Measurements from ENCODE around the gene ZFP3.
"Not testable (repeated sequence)": the region's sequence is repeated elsewhere in the genome, so short reads cannot be mapped to it uniquely, and the experiment has no call there.

Gene ZFP3

DNA sequence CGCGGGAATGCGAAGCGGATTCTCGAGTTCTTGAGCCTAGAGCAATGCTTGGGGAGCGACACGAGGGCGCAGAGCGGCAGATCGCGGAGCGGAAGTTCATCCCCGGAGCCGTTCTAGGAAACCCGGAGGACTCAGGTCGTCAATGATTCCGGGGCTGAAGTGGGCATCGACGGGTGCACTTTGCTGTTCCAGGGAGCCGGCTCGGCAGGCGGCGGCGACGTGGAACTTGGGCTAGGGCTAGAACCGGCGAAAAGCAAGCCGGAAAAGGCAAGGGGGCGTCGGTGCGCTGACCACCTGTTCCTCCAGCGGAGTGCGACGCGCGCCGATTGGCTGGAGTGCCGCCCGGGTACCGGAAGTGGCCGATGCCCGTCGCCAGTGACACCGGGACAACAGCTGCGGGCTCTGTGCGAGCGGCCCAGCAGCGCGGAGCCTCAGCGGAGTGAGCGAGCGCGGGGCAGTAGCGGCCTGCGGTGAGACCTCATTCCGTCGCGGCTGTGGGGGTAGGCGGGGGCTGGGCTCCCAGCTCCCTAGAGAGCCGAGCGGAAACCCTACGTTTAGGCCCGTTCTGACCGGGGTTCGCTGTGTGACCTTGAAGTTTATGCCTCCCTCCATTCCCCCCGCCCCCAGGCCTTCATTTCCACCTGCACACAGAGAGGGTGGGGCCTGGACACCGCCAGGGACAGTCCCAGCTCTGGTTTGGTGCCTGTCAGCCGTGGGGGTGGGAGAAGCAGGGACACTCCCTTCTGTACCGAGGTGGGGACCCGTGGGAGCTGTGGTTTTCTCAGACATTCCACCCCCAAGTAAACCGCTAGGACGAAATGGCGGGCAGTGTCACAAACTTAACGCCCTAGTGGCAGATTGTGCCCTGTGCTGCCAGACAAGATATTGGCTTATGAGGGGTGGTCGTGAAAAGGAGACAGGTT lies at the start of gene ZFP3:
ZFP3 (plus strand) TSS at position 362 of the 923 bp plus-strand sequence. CDS start 13,038 bp downstream, outside the sequence.
- Histone ChIP-seq H3K9me3 (ENCODE audit: control insufficient read depth, low read length) (no peaks in the 10 kb centered on the region), H3K79me2 (peaks cover 5% of the 10 kb centered on the region), H3K36me3 (ENCODE audit: control insufficient read depth, insufficient read depth, low read length) (no peaks in the 10 kb centered on the region), H3K4me2 (ENCODE audit: low read length) (peak within 1 kb of the TSS; percentile 85), H2AFZ (peak within 1 kb of the TSS; percentile 100), H3K4me1 (peaks cover 5% of the 10 kb centered on the region), H3K27ac (peak within 1 kb of the TSS; percentile 86), H3K9ac (peak within 1 kb of the TSS; percentile 17), H3K27me3 (ENCODE audit: control insufficient read depth, insufficient read depth, low read length) (no peaks in the 10 kb centered on the region), H3K4me3 (ENCODE audit: low read depth, low read length) (peak within 1 kb of the TSS; percentile 99)
- TF ChIP-seq, protein P1, sequence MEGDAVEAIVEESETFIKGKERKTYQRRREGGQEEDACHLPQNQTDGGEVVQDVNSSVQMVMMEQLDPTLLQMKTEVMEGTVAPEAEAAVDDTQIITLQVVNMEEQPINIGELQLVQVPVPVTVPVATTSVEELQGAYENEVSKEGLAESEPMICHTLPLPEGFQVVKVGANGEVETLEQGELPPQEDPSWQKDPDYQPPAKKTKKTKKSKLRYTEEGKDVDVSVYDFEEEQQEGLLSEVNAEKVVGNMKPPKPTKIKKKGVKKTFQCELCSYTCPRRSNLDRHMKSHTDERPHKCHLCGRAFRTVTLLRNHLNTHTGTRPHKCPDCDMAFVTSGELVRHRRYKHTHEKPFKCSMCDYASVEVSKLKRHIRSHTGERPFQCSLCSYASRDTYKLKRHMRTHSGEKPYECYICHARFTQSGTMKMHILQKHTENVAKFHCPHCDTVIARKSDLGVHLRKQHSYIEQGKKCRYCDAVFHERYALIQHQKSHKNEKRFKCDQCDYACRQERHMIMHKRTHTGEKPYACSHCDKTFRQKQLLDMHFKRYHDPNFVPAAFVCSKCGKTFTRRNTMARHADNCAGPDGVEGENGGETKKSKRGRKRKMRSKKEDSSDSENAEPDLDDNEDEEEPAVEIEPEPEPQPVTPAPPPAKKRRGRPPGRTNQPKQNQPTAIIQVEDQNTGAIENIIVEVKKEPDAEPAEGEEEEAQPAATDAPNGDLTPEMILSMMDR (IDR thresholded peaks at IDR 0.05) = peak; percentile 13

DNA sequence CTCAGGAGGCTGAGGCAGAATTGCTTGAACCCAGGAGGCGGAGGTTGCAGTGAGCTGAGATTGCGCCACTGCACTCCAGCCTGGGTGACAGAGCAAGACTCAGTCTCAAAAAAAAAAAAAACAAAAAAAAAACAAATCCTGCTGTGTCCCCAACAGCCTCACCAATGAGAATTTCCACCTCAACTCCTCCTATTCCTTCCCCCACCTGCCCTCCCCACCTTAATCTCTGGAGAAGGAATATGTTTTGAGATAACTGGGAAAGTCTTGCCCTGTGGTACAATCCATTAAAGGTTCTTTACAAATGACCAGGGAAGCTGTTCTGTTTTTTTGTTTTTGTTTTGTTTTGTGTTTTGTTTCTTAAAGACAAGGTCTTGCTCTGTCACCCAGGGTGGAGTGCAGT lies 48.1 kb upstream of the ZFP3 start:
- not testable (repeated sequence) for H3K79me2 ChIP-seq; H3K9ac ChIP-seq; H2AFZ ChIP-seq; H3K36me3 ChIP-seq (ENCODE audit: control insufficient read depth, insufficient read depth, low read length); H3K4me1 ChIP-seq; H3K4me3 ChIP-seq (ENCODE audit: low read depth, low read length); H3K27ac ChIP-seq; H3K4me2 ChIP-seq (ENCODE audit: low read length); H3K9me3 ChIP-seq (ENCODE audit: control insufficient read depth, low read length); H3K27me3 ChIP-seq (ENCODE audit: control insufficient read depth, insufficient read depth, low read length)

DNA sequence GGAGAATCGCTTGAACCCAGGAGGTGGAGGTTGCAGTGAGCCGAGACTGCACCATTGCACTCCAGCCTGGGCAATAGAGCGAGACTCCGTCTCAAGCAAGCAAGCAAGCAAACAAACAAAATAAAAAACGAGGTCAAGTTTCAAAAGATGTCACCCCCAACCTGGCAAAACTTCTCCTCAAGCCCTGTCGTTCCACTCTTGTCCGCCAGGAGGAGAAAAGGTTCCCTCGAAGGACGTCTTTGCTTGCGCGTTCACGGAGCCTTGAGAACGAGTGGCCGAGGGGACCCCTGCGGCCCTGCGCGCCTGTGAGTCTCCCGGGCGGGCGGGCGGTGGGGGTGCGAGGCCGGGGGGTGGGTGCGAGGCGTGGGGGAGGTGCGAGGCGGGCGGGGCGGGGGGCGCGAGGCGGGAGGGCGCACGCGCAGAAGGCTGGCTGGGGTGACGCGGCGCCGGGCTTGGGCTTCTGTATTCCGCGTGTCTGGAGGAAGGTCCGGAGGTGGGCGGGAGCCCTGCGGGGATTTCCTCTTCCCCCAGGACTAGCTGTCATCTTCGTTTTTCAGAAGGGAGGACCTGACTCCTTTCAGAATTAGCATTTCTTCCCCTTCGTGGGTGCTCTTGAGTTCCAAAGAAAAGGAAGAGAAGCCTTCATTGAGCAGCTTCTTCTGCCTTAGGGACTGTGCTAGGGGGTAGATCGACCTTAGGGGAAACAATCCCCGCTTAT lies 46.7 kb upstream of the ZFP3 start:
- H3K4me2 ChIP-seq (ENCODE audit: low read length) = peak overlapping the region; percentile 75
- no peaks in the 10 kb centered on the region for H3K9me3 ChIP-seq (ENCODE audit: control insufficient read depth, low read length)
- TF ChIP-seq, protein P1 (IDR thresholded peaks at IDR 0.05) = peak; percentile 82
- peak overlapping the region; percentile 90 for H2AFZ ChIP-seq
- H3K9ac ChIP-seq = no peak overlapping the region
- H3K27ac ChIP-seq = no peak overlapping the region
- no peaks in the 10 kb centered on the region for H3K4me1 ChIP-seq
- no peaks in the 10 kb centered on the region for H3K36me3 ChIP-seq (ENCODE audit: control insufficient read depth, insufficient read depth, low read length)
- H3K79me2 ChIP-seq = no peaks in the 10 kb centered on the region
- no peaks in the 10 kb centered on the region for H3K27me3 ChIP-seq (ENCODE audit: control insufficient read depth, insufficient read depth, low read length)
- H3K4me3 ChIP-seq (ENCODE audit: low read depth, low read length) = peak overlapping the region; percentile 45

DNA sequence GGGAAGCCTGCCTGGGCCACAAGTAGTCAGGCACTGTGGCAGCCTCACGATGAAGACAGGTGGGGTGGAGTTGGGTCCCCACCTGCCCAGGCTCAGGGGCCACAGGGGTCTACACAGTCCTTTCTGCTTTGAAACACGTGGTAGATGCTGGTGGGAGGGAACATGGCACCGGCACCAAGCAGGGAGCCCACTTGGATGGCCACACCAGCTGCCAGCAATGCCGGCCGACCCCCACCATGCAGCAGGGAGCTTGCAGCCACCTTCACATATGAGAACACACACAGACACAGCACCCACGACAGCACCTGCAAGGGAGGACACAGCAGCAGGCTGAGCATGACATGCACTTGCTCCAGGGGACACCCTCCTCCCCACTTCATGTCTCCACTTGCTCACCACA lies 45.4 kb upstream of the ZFP3 start:
- H3K9ac ChIP-seq = no peak overlapping the region
- TF ChIP-seq, protein P1 (IDR thresholded peaks at IDR 0.05) = no peak
- no peaks in the 10 kb centered on the region for H3K4me1 ChIP-seq
- H3K27me3 ChIP-seq (ENCODE audit: control insufficient read depth, insufficient read depth, low read length) = no peaks in the 10 kb centered on the region
- H3K27ac ChIP-seq = no peak overlapping the region
- no peaks in the 10 kb centered on the region for H3K9me3 ChIP-seq (ENCODE audit: control insufficient read depth, low read length)
- no peak overlapping the region for H3K4me2 ChIP-seq (ENCODE audit: low read length)
- no peaks in the 10 kb centered on the region for H3K79me2 ChIP-seq
- no peak overlapping the region for H2AFZ ChIP-seq
- no peak overlapping the region for H3K4me3 ChIP-seq (ENCODE audit: low read depth, low read length)
- H3K36me3 ChIP-seq (ENCODE audit: control insufficient read depth, insufficient read depth, low read length) = no peaks in the 10 kb centered on the region

DNA sequence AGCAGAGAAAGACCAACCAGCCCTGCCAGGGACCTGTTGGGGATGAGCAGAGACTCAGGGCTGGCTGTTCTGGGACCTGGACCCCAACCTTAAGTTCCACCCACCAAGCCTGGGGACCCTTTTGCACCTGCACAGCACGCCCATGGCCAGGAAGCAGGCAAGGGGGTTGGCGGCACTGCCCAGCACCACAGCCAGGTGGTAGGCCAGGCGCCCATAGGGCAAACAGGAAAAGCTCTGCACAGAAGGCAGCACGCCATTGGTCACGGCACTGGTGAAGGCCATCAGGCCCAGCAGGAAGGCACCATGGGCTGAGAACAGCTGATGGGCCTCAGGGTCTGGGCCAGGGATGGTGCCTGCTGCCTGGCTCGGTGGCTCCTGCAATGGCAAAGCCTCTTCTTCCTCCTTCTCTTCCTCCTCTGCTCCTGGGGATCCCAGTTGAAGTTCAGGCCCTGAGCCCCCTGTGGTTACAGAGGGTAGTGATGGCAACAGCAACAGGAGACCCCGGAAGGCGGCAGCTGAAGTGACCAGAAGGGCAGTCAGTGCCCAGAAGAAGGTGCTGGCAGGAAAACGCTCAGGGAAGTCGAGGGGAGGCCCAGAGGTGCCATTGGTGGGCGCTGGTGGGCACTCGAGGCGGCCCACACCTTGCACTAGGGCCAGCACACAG lies 44.8 kb upstream of the ZFP3 start:
- H3K9me3 ChIP-seq (ENCODE audit: control insufficient read depth, low read length) = no peaks in the 10 kb centered on the region
- no peaks in the 10 kb centered on the region for H3K36me3 ChIP-seq (ENCODE audit: control insufficient read depth, insufficient read depth, low read length)
- H3K27ac ChIP-seq = no peak overlapping the region
- no peak overlapping the region for H2AFZ ChIP-seq
- no peaks in the 10 kb centered on the region for H3K27me3 ChIP-seq (ENCODE audit: control insufficient read depth, insufficient read depth, low read length)
- H3K4me3 ChIP-seq (ENCODE audit: low read depth, low read length) = no peak overlapping the region
- no peak overlapping the region for H3K4me2 ChIP-seq (ENCODE audit: low read length)
- no peaks in the 10 kb centered on the region for H3K79me2 ChIP-seq
- TF ChIP-seq, protein P1 (IDR thresholded peaks at IDR 0.05) = no peak
- H3K9ac ChIP-seq = no peak overlapping the region
- no peaks in the 10 kb centered on the region for H3K4me1 ChIP-seq

All from parathyroid adenoma (tissue), 2 donors.